Stimulated activated memory B cell treated with anti-CD40 and anti-IgM and Interleukin-4, amounts not matched to agents 10 μg/mL and 1 μg/mL and 100 μg/mL, for 72 hours (primary cell): ENCODE measurements around the gene PISD.
A peak's percentile ranks its signal among the peaks of the same experiment; 100 is the strongest.

Experiments
- ATAC-seq: fragments of 150-1000 bp; cut with Tn5 transposase; 2 replicates; pipeline ENCODE4 v1.10.0; 2021
- H3K27ac Mint-ChIP-seq: one replicate; pipeline ENCODE4 v1.8.0; 2022; ENCODE audit warnings: mild to moderate bottlenecking, mixed read lengths
- H3K27me3 Mint-ChIP-seq: one replicate; pipeline ENCODE4 v1.8.0; 2022; ENCODE audit warnings: mixed read lengths
- H3K36me3 Mint-ChIP-seq: one replicate; pipeline ENCODE4 v1.8.0; 2022; ENCODE audit warnings: mixed read lengths
- H3K4me1 Mint-ChIP-seq: one replicate; pipeline ENCODE4 v1.8.0; 2022; ENCODE audit warnings: mixed read lengths
- H3K4me3 Mint-ChIP-seq: one replicate; pipeline ENCODE4 v1.8.0; 2022; ENCODE audit warnings: mild to moderate bottlenecking, moderate library complexity, mixed read lengths
- H3K9me3 Mint-ChIP-seq: one replicate; pipeline ENCODE4 v1.8.0; 2022; ENCODE audit warnings: mixed read lengths

The PISD gene

DNA sequence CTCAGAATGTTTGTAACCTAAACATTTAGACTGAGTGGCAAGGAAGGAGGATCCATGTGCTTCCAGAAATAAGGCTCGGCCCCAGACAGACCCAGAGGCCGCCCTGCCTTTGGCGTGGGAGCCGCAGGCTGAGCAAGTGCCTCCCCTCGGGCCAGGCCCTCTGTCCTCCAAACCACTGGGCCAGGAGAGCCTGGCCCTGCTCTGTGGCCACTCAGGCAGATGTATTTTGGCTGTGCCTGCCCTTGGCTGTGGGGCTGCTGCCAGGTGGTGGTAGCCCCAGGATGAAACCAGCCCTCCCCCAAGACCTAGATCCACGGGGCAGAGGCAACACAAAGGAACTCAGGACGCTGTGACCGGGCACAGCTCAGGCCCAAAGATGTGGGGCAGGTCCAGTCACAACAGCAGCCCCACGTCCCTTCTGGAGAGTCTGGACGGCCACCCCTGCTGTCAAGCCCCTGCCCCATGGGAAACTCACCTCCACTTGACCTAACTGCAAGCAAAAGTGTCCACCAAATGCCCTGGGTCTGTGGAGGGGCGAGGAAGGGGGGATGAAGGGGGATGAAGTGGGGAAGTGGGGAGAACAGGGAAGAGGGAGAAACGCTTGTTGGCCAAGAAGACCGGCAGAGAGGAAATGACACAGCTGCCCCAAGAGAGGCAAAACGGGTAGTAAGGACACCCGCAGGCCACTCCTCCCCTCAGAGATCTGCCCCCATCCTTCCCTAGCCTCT is 24.0 kb downstream of the PISD start:
- peaks cover 14% of the 10 kb centered on the region for H3K36me3 Mint-ChIP-seq
- no peaks in the 10 kb centered on the region for H3K9me3 Mint-ChIP-seq
- peak; percentile 85 for ATAC-seq
- H3K4me1 Mint-ChIP-seq, result peaks cover 68% of the 10 kb centered on the region
- peak overlapping the region; percentile 96 for H3K27ac Mint-ChIP-seq
- H3K27me3 Mint-ChIP-seq, result no peaks in the 10 kb centered on the region
- H3K4me3 Mint-ChIP-seq, result peak overlapping the region; percentile 77

DNA sequence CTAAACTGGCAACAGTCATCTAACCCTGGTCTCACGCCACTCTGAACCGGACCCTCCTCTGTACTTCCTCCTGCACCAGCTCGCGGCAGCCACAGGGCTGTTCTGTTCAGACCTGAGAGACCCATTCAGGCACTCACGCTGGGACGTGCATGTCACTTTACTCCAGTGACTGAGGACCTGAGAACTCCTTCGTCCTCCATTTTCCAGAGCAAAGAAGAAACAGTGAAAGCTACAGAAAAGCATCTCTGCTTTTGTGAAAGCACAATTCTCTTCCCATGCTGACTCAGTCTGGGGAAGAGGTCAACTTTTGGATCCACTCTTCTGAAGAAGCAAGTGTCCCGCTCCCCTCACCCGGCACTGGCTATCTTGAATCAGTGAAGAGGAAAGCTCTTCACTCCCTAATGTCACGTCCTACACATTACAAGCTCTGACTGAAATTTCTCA is 24.5 kb downstream of the PISD start:
- ATAC-seq, result peak; percentile 84
- Mint-ChIP-seq H3K4me3 (peak overlapping the region; percentile 77), H3K4me1 (peaks cover 68% of the 10 kb centered on the region), H3K36me3 (peaks cover 14% of the 10 kb centered on the region), H3K9me3 (no peaks in the 10 kb centered on the region), H3K27me3 (no peaks in the 10 kb centered on the region), H3K27ac (peak overlapping the region; percentile 96)

DNA sequence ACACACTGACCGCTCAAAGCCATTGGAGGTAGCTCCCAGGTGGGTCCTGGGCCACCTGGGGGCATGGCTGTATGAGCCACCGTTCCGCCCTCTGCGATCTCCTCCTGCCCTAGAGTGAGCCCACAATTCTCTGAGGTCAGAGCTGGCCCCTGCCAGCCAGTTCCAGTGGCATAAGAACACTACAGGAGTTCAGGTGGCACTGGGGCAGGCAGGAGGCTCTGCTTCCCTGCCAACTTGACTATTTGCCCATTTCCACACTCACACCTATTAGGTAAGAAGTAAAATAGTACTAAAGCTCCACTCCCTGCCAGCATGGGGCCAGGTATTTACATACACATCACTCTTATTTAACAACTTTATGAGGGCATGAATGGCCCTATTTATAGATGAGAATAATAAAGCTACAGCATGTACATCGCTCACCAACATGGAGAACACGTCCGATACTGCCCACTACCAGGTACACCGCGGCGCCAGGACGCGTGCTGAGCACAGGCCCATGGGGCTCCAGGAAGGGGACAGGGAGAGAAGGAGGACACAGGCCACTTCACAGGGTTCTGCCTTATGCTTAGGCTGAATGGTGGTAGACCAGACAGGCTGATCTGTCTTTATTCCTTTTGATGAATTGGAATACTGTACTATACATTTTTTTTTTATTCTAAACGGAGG is 26.2 kb downstream of the PISD start:
- Mint-ChIP-seq H3K4me3 (no peak overlapping the region), H3K27me3 (no peaks in the 10 kb centered on the region), H3K9me3 (no peaks in the 10 kb centered on the region), H3K4me1 (peaks cover 75% of the 10 kb centered on the region), H3K36me3 (peaks cover 9% of the 10 kb centered on the region), H3K27ac (peak overlapping the region; percentile 40)
- ATAC-seq, result no peak

DNA sequence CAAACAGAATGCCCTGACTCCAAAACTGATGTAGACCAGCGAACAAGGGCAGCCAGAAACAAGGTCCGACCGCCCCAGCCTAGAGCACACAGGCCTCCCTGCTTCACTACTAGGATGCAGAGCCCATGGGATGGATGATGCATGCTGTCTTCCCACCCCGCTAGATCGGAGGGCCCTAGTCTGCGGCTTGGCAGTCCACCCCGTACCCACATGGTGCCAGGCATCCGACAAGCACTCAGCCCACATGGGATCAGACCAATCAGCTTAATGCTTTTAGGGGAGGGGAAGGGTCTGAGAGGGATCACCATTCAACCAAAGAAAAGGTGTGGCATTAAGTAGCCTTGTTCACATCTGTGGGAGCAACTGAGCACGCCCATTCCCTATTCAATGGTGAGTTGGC is 30.6 kb downstream of the PISD start:
- peak overlapping the region; percentile 85 for H3K27ac Mint-ChIP-seq
- no peaks in the 10 kb centered on the region for H3K9me3 Mint-ChIP-seq
- no peak for ATAC-seq
- H3K36me3 Mint-ChIP-seq, result peaks cover 19% of the 10 kb centered on the region
- H3K4me3 Mint-ChIP-seq, result peak overlapping the region; percentile 80
- H3K27me3 Mint-ChIP-seq, result no peaks in the 10 kb centered on the region
- H3K4me1 Mint-ChIP-seq, result peaks cover 72% of the 10 kb centered on the region

DNA sequence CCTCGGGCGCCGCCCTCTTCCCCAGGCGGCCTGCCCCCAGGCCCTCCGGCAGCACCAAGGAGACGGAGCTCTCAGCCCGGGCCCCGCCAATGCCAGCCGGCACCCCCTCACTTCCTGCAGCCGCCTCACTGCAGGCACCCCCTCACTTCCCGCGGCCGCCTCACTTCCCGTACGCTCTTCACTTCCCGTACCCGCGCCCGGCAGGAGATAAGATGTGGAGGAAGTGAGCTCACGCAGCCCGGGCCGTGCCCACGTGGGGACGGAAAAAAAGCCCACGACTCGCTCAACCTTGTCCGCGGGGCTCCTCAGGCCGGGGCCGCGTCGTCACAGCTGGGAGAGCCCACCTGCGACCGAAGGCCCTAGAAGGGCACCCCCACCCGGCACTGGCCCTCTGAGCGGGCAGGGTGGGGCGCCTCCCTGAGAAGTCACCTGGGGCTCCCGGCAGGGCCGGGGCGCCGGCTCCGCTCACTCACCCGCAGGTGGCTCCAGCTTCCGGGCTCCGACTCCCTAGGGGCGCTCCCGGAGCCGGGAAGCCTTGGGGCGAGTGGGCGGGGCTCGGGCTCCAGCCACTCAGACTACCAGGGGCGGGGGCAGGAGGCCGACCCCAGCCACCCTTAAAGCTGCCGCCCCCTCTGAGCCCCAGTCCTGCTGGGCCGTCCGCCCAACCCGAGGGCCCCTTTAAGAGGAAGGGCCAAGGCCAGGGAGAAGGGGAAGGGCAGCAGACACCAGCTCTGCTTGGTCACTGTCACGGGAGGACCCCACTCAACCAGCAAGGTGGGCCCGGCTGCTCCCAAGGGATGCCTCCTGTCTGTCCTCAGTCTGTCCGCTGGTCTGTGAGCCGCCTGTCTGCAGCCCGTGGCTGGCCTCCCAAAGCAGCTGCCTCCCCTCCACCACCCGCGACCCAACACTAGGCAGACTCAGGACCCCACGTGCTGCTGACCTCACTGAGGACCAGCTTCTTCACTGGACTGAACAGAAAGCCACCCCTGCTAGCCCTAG is 31.4 kb downstream of the PISD start:
- Mint-ChIP-seq H3K4me3 (peak overlapping the region; percentile 80), H3K27ac (peak overlapping the region; percentile 85), H3K36me3 (peaks cover 23% of the 10 kb centered on the region), H3K4me1 (peaks cover 75% of the 10 kb centered on the region), H3K27me3 (no peaks in the 10 kb centered on the region), H3K9me3 (no peaks in the 10 kb centered on the region)
- ATAC-seq, result peak; percentile 91

DNA sequence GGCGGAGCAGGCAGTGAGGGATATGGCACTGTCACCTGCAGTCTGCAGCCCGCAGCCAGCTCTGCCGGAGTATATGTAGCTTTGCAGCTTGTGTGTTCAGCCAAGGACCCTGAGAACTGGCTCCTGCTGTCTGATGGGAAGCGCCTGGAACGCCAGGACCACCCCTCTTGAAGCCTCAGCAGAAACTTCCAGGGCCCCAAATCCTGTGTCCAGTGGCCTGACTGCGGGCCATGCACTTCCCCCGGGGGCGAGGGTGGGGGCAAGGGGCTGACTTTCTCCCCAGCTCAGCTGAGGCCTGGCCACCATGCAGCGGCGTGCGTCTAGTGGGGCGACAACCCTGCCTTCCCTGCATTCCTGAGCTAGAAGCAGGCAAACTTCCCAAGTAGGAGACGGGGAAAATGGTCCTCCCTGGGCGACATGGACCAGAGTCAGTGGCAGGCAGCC is 32.3 kb downstream of the PISD start:
- peaks cover 77% of the 10 kb centered on the region for H3K4me1 Mint-ChIP-seq
- no peaks in the 10 kb centered on the region for H3K27me3 Mint-ChIP-seq
- no peak for ATAC-seq
- H3K4me3 Mint-ChIP-seq, result peak overlapping the region; percentile 63
- H3K36me3 Mint-ChIP-seq, result peaks cover 27% of the 10 kb centered on the region
- no peaks in the 10 kb centered on the region for H3K9me3 Mint-ChIP-seq
- H3K27ac Mint-ChIP-seq, result peak overlapping the region; percentile 85

DNA sequence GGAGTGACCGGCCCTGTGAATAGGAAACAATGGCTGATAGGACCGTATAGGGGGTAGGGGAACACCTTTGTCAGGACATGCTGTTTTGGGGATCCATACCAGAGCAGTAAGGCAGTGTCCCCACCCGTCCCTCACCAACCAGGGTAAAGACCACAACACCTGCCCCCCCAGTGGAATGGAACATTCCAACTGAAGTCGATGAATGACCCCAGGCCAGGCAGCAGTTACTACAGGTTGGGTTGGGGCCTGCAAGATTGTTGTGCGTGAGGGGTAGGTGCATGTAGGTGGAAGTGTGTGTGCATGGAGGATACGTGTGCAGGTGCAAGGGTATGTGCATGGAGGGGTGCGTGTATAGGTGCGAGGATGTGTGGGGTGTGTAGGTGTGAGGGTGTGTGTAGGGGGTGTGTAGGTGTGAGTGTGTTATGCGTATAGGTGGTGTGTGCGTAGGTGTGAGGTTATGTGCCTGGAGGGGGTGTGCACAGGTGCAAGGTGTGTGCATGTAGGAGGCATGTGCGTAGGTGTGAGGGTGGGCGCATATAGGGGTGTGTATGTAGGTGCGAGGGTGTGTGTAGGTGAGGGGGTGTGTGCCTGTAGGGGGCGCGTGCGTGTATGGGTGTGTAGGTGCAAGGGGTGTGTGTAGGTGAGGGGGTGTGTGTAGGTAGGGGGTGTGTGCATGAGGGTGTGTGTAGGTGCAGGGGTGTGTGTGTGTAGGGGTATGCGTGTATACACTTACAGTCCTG is 32.9 kb downstream of the PISD start:
- no peak for ATAC-seq
- H3K36me3 Mint-ChIP-seq, result peaks cover 32% of the 10 kb centered on the region
- H3K27me3 Mint-ChIP-seq, result no peaks in the 10 kb centered on the region
- H3K27ac Mint-ChIP-seq, result peak overlapping the region; percentile 85
- peaks cover 79% of the 10 kb centered on the region for H3K4me1 Mint-ChIP-seq
- peak overlapping the region; percentile 40 for H3K4me3 Mint-ChIP-seq
- no peaks in the 10 kb centered on the region for H3K9me3 Mint-ChIP-seq

DNA sequence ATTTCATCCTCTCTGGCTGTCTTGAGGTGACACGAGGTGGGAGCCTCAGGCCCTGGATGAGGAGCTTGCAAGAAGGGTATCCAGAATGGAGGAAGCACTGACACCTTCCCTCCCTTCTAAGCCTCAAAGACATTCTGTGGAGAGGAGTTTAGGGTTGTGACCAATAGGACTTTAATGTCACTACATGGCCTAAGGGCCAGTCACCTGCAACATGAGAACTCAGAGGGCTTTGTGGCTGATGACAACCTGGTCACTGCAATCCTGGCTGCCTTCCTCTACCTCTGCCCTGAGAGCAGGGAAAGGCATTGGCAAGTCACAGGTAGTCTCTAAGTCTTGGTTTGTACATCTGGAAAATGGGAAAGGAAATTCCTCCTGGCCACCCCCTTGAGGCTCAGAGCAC is 33.7 kb downstream of the PISD start:
- H3K4me3 Mint-ChIP-seq, result no peak overlapping the region
- H3K4me1 Mint-ChIP-seq, result peaks cover 71% of the 10 kb centered on the region
- peak overlapping the region; percentile 85 for H3K27ac Mint-ChIP-seq
- no peaks in the 10 kb centered on the region for H3K9me3 Mint-ChIP-seq
- peaks cover 29% of the 10 kb centered on the region for H3K36me3 Mint-ChIP-seq
- no peaks in the 10 kb centered on the region for H3K27me3 Mint-ChIP-seq
- ATAC-seq, result no peak

DNA sequence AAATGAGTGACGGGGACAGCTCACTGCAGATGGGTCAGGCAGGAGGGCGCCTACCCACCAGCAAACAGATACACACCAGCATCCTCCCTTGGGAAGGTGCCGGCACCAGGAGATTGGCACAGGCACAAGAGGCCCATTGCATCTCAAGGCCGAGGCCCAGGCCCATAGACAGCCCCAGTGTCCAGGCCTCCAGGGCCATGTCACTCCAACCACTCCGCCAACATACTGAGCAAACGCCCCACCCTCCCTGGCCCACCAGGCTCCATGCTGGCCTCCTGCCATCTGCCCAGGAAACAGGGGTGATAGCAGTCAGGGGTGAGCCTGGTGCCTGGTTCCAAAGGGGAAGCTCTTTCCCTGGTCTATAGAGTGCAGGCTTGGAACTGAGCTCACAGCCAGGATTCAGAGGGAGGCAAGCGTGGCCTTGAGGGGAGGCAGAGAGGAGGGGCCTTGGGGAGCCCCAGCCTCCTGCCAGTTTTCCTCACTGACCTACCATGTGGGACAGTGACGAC is 34.7 kb downstream of the PISD start:
- peaks cover 70% of the 10 kb centered on the region for H3K4me1 Mint-ChIP-seq
- no peak for ATAC-seq

DNA sequence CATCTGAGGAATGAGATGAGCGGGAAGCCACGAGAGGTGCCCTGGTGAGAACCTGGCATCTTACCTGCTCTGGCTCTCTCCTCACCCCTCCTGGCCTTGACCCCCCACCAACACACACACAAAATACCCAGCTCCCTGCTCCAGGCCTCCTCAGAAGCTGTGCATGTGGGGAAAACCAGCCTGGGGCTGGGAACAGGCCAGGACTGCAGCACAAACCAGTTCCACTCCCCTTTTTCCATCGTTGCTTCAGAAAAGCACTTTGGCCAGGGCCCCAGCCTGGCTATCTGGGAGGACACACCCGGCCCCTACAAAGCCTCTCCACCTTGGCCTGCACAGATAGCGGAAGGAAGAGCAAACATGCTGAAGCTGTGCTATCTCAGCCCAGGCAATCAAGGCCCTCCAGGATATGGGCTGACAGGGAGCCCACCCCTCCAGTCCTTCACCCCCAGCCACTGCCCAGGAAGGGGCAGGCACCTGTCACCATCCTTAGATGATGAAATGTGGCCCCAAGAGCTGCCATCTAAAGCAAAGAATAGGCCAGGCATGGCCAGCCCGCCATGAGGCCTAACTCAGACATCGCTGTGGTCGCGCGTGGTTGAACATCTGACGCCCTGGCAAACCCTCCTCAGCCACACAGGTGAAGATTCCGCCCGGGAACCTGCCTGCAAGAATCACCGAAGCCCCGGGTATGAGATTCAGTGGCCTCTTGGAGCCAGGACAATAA is 35.4 kb downstream of the PISD start:
- Mint-ChIP-seq H3K27ac (peak overlapping the region; percentile 79), H3K4me1 (peaks cover 64% of the 10 kb centered on the region), H3K27me3 (no peaks in the 10 kb centered on the region), H3K4me3 (no peak overlapping the region), H3K36me3 (peaks cover 29% of the 10 kb centered on the region), H3K9me3 (no peaks in the 10 kb centered on the region)
- ATAC-seq, result no peak

More for the DNA sequence above, 34.7 kb downstream of the PISD start:
- no peaks in the 10 kb centered on the region for H3K9me3 Mint-ChIP-seq
- H3K4me3 Mint-ChIP-seq, result no peak overlapping the region
- H3K27me3 Mint-ChIP-seq, result no peaks in the 10 kb centered on the region
- peak overlapping the region; percentile 85 for H3K27ac Mint-ChIP-seq
- H3K36me3 Mint-ChIP-seq, result peaks cover 29% of the 10 kb centered on the region

DNA sequence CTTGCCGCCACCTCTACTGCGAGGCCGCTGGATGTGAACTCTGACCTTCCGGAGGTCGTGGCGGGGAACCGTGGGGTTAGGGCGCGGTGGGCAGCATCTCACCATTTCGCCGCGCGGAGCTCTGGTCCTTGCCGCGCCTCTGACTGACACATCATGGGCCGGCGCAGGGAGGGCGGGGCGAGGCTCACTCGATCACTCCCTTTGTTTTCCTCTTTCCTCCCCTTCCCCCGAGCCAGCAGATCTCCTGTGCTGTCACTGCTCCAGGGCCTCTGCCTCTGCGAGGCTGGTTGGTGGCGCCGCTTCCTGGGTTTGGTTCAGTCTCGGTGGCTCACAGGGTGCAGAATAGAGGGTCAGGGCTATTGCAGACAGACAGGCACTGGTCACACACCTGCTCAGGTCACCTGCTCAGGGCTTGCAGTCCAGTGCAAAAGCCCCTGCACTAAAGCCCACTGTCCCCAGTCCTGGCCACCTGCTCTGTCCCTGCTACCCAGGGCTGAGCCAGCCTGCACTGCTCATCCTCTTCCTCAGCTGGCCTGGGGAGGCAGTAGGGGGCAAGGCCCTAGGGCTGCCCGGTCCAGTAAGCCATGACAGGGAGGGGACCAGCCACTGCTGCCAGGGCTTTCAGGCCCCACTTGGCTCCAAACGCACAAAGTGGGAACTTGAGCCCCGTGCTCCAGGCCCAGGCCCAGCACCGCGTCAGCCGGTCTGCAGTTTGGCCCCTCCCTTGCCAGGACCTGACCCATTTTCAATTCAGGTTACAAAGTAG is 36.2 kb downstream of the PISD start:
- H3K4me3 Mint-ChIP-seq, result no peak overlapping the region
- H3K27me3 Mint-ChIP-seq, result no peaks in the 10 kb centered on the region
- peaks cover 56% of the 10 kb centered on the region for H3K4me1 Mint-ChIP-seq
- H3K36me3 Mint-ChIP-seq, result peaks cover 29% of the 10 kb centered on the region
- no peak for ATAC-seq
- H3K27ac Mint-ChIP-seq, result peak overlapping the region; percentile 79
- no peaks in the 10 kb centered on the region for H3K9me3 Mint-ChIP-seq

DNA sequence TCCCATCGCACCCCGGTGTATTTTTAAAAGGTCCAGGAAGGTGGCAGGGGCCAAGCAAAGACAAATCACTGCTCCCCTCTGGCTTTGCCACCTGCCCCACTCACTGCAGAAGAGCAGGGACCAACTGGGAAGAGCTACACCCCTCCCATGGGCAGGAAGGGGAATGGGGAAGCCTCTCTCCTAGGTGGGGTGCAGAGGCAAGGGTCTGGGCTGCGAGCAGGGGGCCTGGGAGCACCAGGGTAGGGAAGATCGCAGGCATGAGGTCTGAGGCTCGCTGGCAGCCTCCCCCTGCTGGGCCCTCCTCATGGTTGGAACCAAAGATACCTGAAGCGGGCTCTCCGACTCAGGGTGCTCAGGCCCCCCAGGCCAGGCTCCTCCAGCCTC is 36.8 kb downstream of the PISD start:
- ATAC-seq, result no peak
- Mint-ChIP-seq H3K27ac (peak overlapping the region; percentile 79), H3K27me3 (no peaks in the 10 kb centered on the region)

DNA sequence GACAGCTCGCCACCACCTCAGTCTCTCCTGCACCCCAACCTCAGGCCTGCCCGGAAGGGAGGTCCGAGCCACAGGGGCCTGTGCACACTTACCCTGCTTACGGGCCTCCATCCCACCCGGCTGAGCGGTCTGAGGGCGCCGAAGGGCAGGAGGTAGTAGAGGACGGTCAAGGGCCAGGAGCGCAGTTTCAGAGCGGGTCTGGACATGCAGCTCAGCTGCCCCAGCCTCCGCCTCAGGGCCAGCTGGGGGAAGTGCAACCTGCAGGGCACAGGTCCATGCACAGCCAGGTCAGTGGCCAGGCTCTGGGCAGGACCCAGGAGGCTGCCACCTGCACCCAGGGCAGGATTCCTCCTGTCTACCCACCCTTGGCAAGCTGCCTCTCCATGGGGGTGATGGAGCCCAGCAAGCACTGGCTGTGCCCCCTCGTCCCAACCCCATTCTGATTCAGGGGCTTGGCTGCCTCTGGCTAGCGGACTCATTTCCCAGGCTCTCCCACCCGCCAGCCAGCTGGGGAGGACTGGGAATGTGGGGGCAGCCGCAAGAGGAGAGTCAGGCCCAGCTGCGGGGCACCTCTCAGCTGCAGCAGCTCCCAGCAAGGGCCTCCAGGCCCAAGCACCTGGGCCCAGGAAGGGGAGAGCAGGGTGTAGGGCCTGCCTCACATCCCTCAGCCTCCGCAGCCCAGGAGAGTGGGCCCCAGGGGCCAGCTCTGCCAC is 38.3 kb downstream of the PISD start:
- H3K4me3 Mint-ChIP-seq, result no peak overlapping the region
- H3K4me1 Mint-ChIP-seq, result peaks cover 53% of the 10 kb centered on the region
- ATAC-seq, result no peak
- H3K27ac Mint-ChIP-seq, result peak overlapping the region; percentile 79
- no peaks in the 10 kb centered on the region for H3K9me3 Mint-ChIP-seq
- H3K27me3 Mint-ChIP-seq, result no peaks in the 10 kb centered on the region
- peaks cover 42% of the 10 kb centered on the region for H3K36me3 Mint-ChIP-seq

More for the DNA sequence above, 36.8 kb downstream of the PISD start:
- Mint-ChIP-seq H3K36me3 (peaks cover 34% of the 10 kb centered on the region), H3K4me3 (no peak overlapping the region), H3K9me3 (no peaks in the 10 kb centered on the region), H3K4me1 (peaks cover 56% of the 10 kb centered on the region)
